H1 (cell line): ENCODE data around the gene OMP. TPM values are rescaled to one million over a fixed set of nuclear protein-coding genes. Genes with fewer than 3 reads are reported as not detected.
A peak's percentile ranks its signal among the peaks of the same experiment; 100 is the strongest.

Experiments
- CTCF ChIA-PET: fragments of 300-600 bp; sonication (Branson Sonifier 250); formaldehyde crosslinking; loops from one replicate; lab custom pipeline; 2021; ENCODE audit not compliant: partially characterized antibody; lab: Charles Lee
- POLR2A ChIA-PET: fragments of 300-600 bp; sonication (Branson Sonifier 250); formaldehyde crosslinking; loops from one replicate; lab custom pipeline; 2021; ENCODE audit warnings: inconsistent platforms; ENCODE audit not compliant: partially characterized antibody; lab: Charles Lee
- DNase-seq, 2 experiments: peaks; one replicate each; pipeline versions ENCODE4 v3.0.0 to v3.0.0-alpha.2; 2010 to 2022; ENCODE audit warnings: low spot score in 2 of 2, low read depth in 1 of 2, mixed read lengths in 1 of 2
- FAIRE-seq: peaks from 2 replicates; lab custom pipeline; 2011; peaks lifted over from hg19 to GRCh38; lab: Jason Lieb, UNC
- H2AFZ ChIP-seq: 2 replicates; pipeline ENCODE4 v1.8.1; 2012; ENCODE audit warnings: low read length, inconsistent platforms
- H2AK5ac ChIP-seq: 2 replicates; pipeline ENCODE4 v1.6.1; 2013; ENCODE audit warnings: low read depth, low read length
- H2BK120ac ChIP-seq: replicated peaks from 2 replicates; pipeline ENCODE3; 2013; ENCODE audit warnings: low read depth, low read length, inconsistent platforms
- H2BK12ac ChIP-seq: 2 replicates; pipeline ENCODE4 v1.6.1; 2013; ENCODE audit warnings: low read depth, low read length
- H2BK15ac ChIP-seq: 2 replicates; pipeline ENCODE4 v1.6.1; 2013; ENCODE audit warnings: low read length
- H2BK20ac ChIP-seq: 2 replicates; pipeline ENCODE4 v1.6.1; 2013; ENCODE audit warnings: low read length
- H2BK5ac ChIP-seq: 2 replicates; pipeline ENCODE4 v1.6.1; 2013; ENCODE audit warnings: low read depth, low read length
- H3K14ac ChIP-seq: 2 replicates; pipeline ENCODE4 v1.6.1; 2013; ENCODE audit warnings: inconsistent platforms; ENCODE audit not compliant: insufficient read length
- H3K18ac ChIP-seq: 2 replicates; pipeline ENCODE4 v1.6.1; 2013; ENCODE audit warnings: low read length; ENCODE audit errors: extremely low read depth
- H3K23ac ChIP-seq: 2 replicates; pipeline ENCODE4 v1.6.1; 2013; ENCODE audit warnings: inconsistent platforms; ENCODE audit not compliant: insufficient read length
- H3K23me2 ChIP-seq: 2 replicates; pipeline ENCODE4 v1.6.1; 2013; ENCODE audit warnings: low read depth, low read length
- H3K27ac ChIP-seq: 2 replicates; pipeline ENCODE4 v1.6.1; 2011; ENCODE audit warnings: low read depth, low read length, inconsistent platforms
- H3K27me3 ChIP-seq, 4 experiments: replicated peaks in 1 of 4; 1 replicate in 1 of 4; 2 replicates in 3 of 4; pipeline versions ENCODE4 v1.6.1 to v1.8.1; 2011 to 2013; ENCODE audit warnings: low read length in 3 of 4, mild to moderate bottlenecking in 3 of 4, inconsistent platforms in 2 of 4, mixed read lengths in 2 of 4, moderate library complexity in 1 of 4; ENCODE audit not compliant: control insufficient read depth in 3 of 4, insufficient read depth in 3 of 4; ENCODE audit errors: extremely low read depth in 1 of 4
- H3K36me3 ChIP-seq, 4 experiments: 2 replicates each; pipeline versions ENCODE4 v1.6.1 to v1.8.1; 2011 to 2013; ENCODE audit warnings: mild to moderate bottlenecking in 4 of 4, low read length in 3 of 4, moderate library complexity in 2 of 4, control low read depth in 1 of 4, inconsistent platforms in 1 of 4; ENCODE audit not compliant: insufficient read depth in 4 of 4, control insufficient read depth in 2 of 4
- H3K4ac ChIP-seq: replicated peaks from 2 replicates; pipeline ENCODE3; 2013; ENCODE audit warnings: low read length, low read depth, mixed read lengths, inconsistent platforms; ENCODE audit not compliant: insufficient read length
- H3K4me1 ChIP-seq, 4 experiments: replicated peaks in 1 of 4; 1 replicate in 1 of 4; 2 replicates in 3 of 4; pipeline versions ENCODE4 v1.6.1 to v1.8.1; 2011 to 2013; ENCODE audit warnings: low read length in 3 of 4, inconsistent platforms in 2 of 4, mixed read lengths in 1 of 4; ENCODE audit not compliant: insufficient read depth in 4 of 4, control insufficient read depth in 3 of 4
- H3K4me2 ChIP-seq, 2 experiments: 2 replicates each; pipeline versions ENCODE4 v1.6.1 to v1.8.1; 2011 to 2013; ENCODE audit warnings: low read depth in 2 of 2, low read length in 2 of 2, control low read depth in 1 of 2, inconsistent platforms in 1 of 2, mild to moderate bottlenecking in 1 of 2; ENCODE audit not compliant: insufficient read depth in 1 of 2
- H3K4me3 ChIP-seq, 4 experiments: fragments of 200-600, 300-600 bp in 1 of 4; sonication (generic), shearing (Covaris generic), sonication (Bioruptor Twin) in 1 of 4; 2 replicates each; pipeline versions ENCODE4 v1.5.1 to v1.8.1; 2011 to 2016; ENCODE audit warnings: low read length in 4 of 4, low read depth in 3 of 4, control low read depth in 2 of 4, inconsistent platforms in 2 of 4, mild to moderate bottlenecking in 2 of 4, mixed read lengths in 1 of 4, moderate library complexity in 1 of 4; ENCODE audit not compliant: insufficient read depth in 2 of 4; ENCODE audit errors: extremely low read depth in 1 of 4
- H3K56ac ChIP-seq: replicated peaks from 2 replicates; pipeline ENCODE3; 2013; ENCODE audit warnings: low read depth, mild to moderate bottlenecking, mixed read lengths, low read length, inconsistent platforms; ENCODE audit not compliant: insufficient read length
- H3K79me1 ChIP-seq: 2 replicates; pipeline ENCODE4 v1.6.1; 2013; ENCODE audit warnings: low read depth, low read length, control low read depth
- H3K79me2 ChIP-seq, 2 experiments: 2 replicates each; pipeline versions ENCODE4 v1.6.1 to v1.8.1; 2012 to 2013; ENCODE audit warnings: low read length in 2 of 2, mild to moderate bottlenecking in 2 of 2, inconsistent platforms in 1 of 2; ENCODE audit not compliant: insufficient read depth in 2 of 2, control insufficient read depth in 1 of 2
- H3K9ac ChIP-seq, 4 experiments: replicated peaks in 1 of 4; 1 replicate in 1 of 4; 2 replicates in 3 of 4; pipeline versions ENCODE4 v1.6.1 to v1.8.1; 2011 to 2013; ENCODE audit warnings: low read depth in 3 of 4, low read length in 3 of 4, control low read depth in 2 of 4, mild to moderate bottlenecking in 2 of 4, moderate library complexity in 2 of 4, inconsistent platforms in 1 of 4; ENCODE audit errors: extremely low read depth in 1 of 4
- H3K9me3 ChIP-seq, 2 experiments: 2 replicates each; pipeline versions ENCODE4 v1.6.1 to v1.8.1; 2012 to 2013; ENCODE audit warnings: mild to moderate bottlenecking in 2 of 2, moderate library complexity in 2 of 2, control low read depth in 1 of 2, inconsistent platforms in 1 of 2, low read depth in 1 of 2, low read length in 1 of 2, mixed read lengths in 1 of 2; ENCODE audit not compliant: insufficient read depth in 2 of 2
- H4K20me1 ChIP-seq, 2 experiments: replicated peaks in 1 of 2; 2 replicates each; pipeline versions ENCODE3 to v1.8.1; 2011 to 2013; ENCODE audit warnings: inconsistent platforms in 2 of 2, low read length in 2 of 2, mild to moderate bottlenecking in 1 of 2; ENCODE audit not compliant: insufficient read depth in 2 of 2, control insufficient read depth in 1 of 2
- H4K5ac ChIP-seq: 2 replicates; pipeline ENCODE4 v1.6.1; 2013; ENCODE audit warnings: low read length, low read depth, mixed read lengths, inconsistent platforms; ENCODE audit not compliant: insufficient read length
- H4K8ac ChIP-seq: 2 replicates; pipeline ENCODE4 v1.8.0; 2013; ENCODE audit warnings: mild to moderate bottlenecking, moderate library complexity, low read length, inconsistent platforms; ENCODE audit not compliant: insufficient read depth; ENCODE audit errors: extremely low read depth
- H4K91ac ChIP-seq: replicated peaks from 2 replicates; pipeline ENCODE3; 2013; ENCODE audit warnings: low read length, mixed read lengths, inconsistent platforms; ENCODE audit not compliant: insufficient read length
- BACH1 ChIP-seq: IDR thresholded peaks from 2 replicates; pipeline ENCODE4 v1.6.1; 2012; ENCODE audit warnings: low read length, improper control_type of control experiment
- CHD1 ChIP-seq: IDR thresholded peaks from 2 replicates; pipeline ENCODE4 v1.6.1; 2012; ENCODE audit warnings: low read depth, low read length, improper control_type of control experiment
- EGR1 ChIP-seq: IDR thresholded peaks from 2 replicates; pipeline ENCODE4 v1.6.1; 2011; ENCODE audit warnings: low read depth, low read length, borderline replicate concordance
- EP300 ChIP-seq, 2 experiments: IDR thresholded peaks; 1 replicate in 1 of 2; 2 replicates in 1 of 2; pipeline ENCODE4 v1.6.1; 2011 to 2012; ENCODE audit warnings: low read depth in 2 of 2, low read length in 2 of 2, mild to moderate bottlenecking in 2 of 2, borderline replicate concordance in 1 of 2, inconsistent platforms in 1 of 2, moderate library complexity in 1 of 2
- HDAC6 ChIP-seq: IDR thresholded peaks from one replicate; pipeline ENCODE4 v1.7.1; 2012; ENCODE audit warnings: low read depth, mild to moderate bottlenecking, inconsistent platforms, low read length, moderate library complexity
- POLR2AphosphoS5 ChIP-seq: IDR thresholded peaks from 2 replicates; pipeline ENCODE4 v1.6.1; 2011; ENCODE audit warnings: low read depth, low read length
- POU5F1 ChIP-seq: IDR thresholded peaks from 2 replicates; pipeline ENCODE4 v1.6.1; 2011; ENCODE audit warnings: low read depth, mild to moderate bottlenecking, low read length, moderate library complexity
- RNF2 ChIP-seq: fragments of 200-900, 300-1000 bp; sonication (generic); IDR thresholded peaks from 2 replicates; pipeline ENCODE4 v1.7.1; 2016; ENCODE audit warnings: borderline replicate concordance, low read depth, mild to moderate bottlenecking, antibody characterized with exemption, low read length; ENCODE audit not compliant: poor library complexity, severe bottlenecking; ENCODE audit errors: missing control alignments
- SP1 ChIP-seq: IDR thresholded peaks from 2 replicates; pipeline ENCODE4 v1.6.1; 2011; ENCODE audit warnings: low read depth, low read length
- SRF ChIP-seq: IDR thresholded peaks from 2 replicates; pipeline ENCODE4 v1.6.1; 2011; ENCODE audit warnings: mild to moderate bottlenecking, low read depth, low read length, moderate library complexity
- SUZ12 ChIP-seq: fragments of 200-600 bp; sonication (generic); IDR thresholded peaks from 2 replicates; pipeline ENCODE4 v1.6.1; 2012; ENCODE audit warnings: mild to moderate bottlenecking, inconsistent platforms, low read length, moderate library complexity, mixed read lengths
- TAF7 ChIP-seq: optimal IDR thresholded peaks from 2 replicates; pipeline ENCODE3; 2011; ENCODE audit warnings: low read depth, mild to moderate bottlenecking, inconsistent platforms, low read length, moderate library complexity, borderline replicate concordance
- WGBS, 2 experiments: shearing (Covaris generic) in 1 of 2; methylation state at CpG; one replicate each; pipeline versions ENCODE4 v1.1.6 to v1.1.7; 2013 to 2015; ENCODE audit warnings: low lambda C conversion rate in 2 of 2, mixed read lengths in 2 of 2, inconsistent platforms in 1 of 2, low coverage in 1 of 2, missing lambda C conversion rate in 1 of 2; ENCODE audit not compliant: insufficient replicate concordance in 2 of 2, insufficient coverage in 1 of 2, insufficient read length in 1 of 2; ENCODE audit errors: extremely low coverage in 1 of 2, missing lambda C conversion rate in 1 of 2; 5-methylcytosine and 5-hydroxymethylcytosine counted together
- polyA plus RNA-seq, 7 experiments: library from polyadenylated mRNA; depleted of rRNA in 3 of 7; stranded (reverse) in 5 of 7; unstranded in 2 of 7; fragments of >200 nt in 5 of 7; fragments of 200-250 nt in 2 of 7; gene quantifications; 1 replicate in 5 of 7; 2 replicates in 1 of 7; 4 replicates in 1 of 7; pipeline versions ENCODE4 v1.2.1 to v1.2.3, GENCODE V29; 2011 to 2013; ENCODE audit warnings: missing spikeins in 2 of 7, mixed read lengths in 2 of 7
- total RNA-seq: library from RNA; stranded (reverse); fragmentation: NEBNext Ultra II Directional; extraction: Animal tissue kit (Norgen Biotek cat#: 25700); gene quantifications from 2 replicates; pipeline ENCODE4 v1.2.1, GENCODE V29; 2021
- TF ChIP-seq, protein P1 (sequence below): IDR thresholded peaks from 2 replicates; pipeline ENCODE4 v1.6.1; 2011; ENCODE audit warnings: low read length, improper control_type of control experiment

The OMP gene
- total and polyA plus RNA-seq, 2 of the 8 experiments (the other 6 are each of a cell fraction or from before 2014, with no cell fraction given): not detected

DNA sequence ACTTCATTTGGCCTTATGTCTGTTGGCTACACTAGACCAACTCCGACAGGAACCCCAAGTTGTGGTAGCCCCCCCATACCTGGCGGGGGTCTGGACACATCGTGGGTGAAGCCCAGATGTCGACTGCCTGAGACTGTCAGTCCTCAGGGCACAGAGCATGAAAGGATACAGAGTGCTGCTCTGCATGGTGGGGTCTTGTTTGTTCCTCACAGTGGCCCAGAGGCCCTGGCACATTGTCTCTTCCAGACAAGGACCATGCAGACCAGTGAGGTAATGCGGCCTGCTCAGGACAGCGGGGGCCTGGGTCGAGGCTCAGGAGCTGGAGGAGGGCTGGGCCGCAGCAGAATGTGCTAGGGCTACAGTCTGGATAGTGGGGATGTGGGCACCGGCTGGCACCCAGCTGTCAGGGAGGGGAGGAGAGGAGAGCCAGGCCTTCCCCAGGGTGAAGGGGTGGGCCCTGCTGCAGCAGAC, 21.2 kb upstream of the OMP start:
- no peak overlapping the region for H3K27ac ChIP-seq
- H4K8ac ChIP-seq: no peak overlapping the region
- no peak overlapping the region for H3K9ac ChIP-seq
- H3K79me1 ChIP-seq: no peaks in the 10 kb centered on the region; the same call in 1 of the 2 replicates
- WGBS, 2 experiments: 90% methylated on average over 9 of the region's 9 CpGs; no CpG with 5 or more reads in 1 of the 2 experiments
- no peak overlapping the region for H2BK20ac ChIP-seq
- H3K14ac ChIP-seq: no peak overlapping the region
- H2BK120ac ChIP-seq: no peak overlapping the region
- no peaks in the 10 kb centered on the region for H3K79me2 ChIP-seq
- no peak overlapping the region for H3K23ac ChIP-seq
- no peak overlapping the region for H2BK12ac ChIP-seq
- CTCF ChIA-PET: interaction anchor here (0.9 to 8.4 kb wide), 9 partner anchors 11 to 162 kb away, joined by 3 to 95 read pairs (median 6); partner anchors contain the start of genes MYO7A and OMP
- no peak overlapping the region for H2AFZ ChIP-seq
- H3K36me3 ChIP-seq: no peaks in the 10 kb centered on the region
- no peak overlapping the region for H3K56ac ChIP-seq
- POLR2A ChIA-PET: interaction anchor here (0.9 kb wide), 1 partner anchor 14 kb away, joined by 3 read pairs; no protein-coding TSS in a partner anchor
- H3K18ac ChIP-seq: no peak overlapping the region; the same call in 1 of the 2 replicates
- H3K4ac ChIP-seq: no peak overlapping the region
- no peak overlapping the region for H4K91ac ChIP-seq
- FAIRE-seq (no peak), DNase-seq (no peak)
- peaks cover 0 to 5% of the 10 kb centered on the region in 2 experiments for H4K20me1 ChIP-seq
- H3K23me2 ChIP-seq: no peaks in the 10 kb centered on the region
- no peaks in the 10 kb centered on the region for H3K9me3 ChIP-seq
- H3K4me2 ChIP-seq: no peak overlapping the region
- H3K4me1 ChIP-seq: no peaks in the 10 kb centered on the region; a peak in 2 of 7 replicates
- no peak overlapping the region for H2BK15ac ChIP-seq
- H2AK5ac ChIP-seq: no peak overlapping the region
- H3K4me3 ChIP-seq: no peak overlapping the region
- H2BK5ac ChIP-seq: 0 out of 2 replicates have a peak overlapping the region, but pooled peaks have one; percentile 1
- no peak overlapping the region for H4K5ac ChIP-seq
- no peaks in the 10 kb centered on the region for H3K27me3 ChIP-seq
- TF ChIP-seq POU5F1 (no peak), HDAC6 (no peak), POLR2AphosphoS5 (no peak), SRF (no peak), CHD1 (no peak), EGR1 (no peak), SUZ12 (no peak), SP1 (no peak), TAF7 (no peak), EP300 (IDR thresholded peaks at IDR 0.05; ENCODE audit: borderline replicate concordance in 1 of 2, low read depth in 2 of 2, low read length in 2 of 2) (no peak), RNF2 (no peak), BACH1 (no peak)
- TF ChIP-seq, protein P1, sequence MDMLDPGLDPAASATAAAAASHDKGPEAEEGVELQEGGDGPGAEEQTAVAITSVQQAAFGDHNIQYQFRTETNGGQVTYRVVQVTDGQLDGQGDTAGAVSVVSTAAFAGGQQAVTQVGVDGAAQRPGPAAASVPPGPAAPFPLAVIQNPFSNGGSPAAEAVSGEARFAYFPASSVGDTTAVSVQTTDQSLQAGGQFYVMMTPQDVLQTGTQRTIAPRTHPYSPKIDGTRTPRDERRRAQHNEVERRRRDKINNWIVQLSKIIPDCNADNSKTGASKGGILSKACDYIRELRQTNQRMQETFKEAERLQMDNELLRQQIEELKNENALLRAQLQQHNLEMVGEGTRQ: no peak
